Measurements from ENCODE around the gene DAGLA. TPM values are rescaled to one million over a fixed set of nuclear protein-coding genes. Genes with fewer than 3 reads are reported as not detected.

DAGLA gene
- total RNA-seq, 8 experiments from 2014 or later, result 2.0 to 5.0 (median 2.6) TPM

GRCh38 chr11:61709110-61709509 lies 28.9 kb downstream of the DAGLA start:
- H3K27ac ChIP-seq, result no peak overlapping the region
- WGBS, 10 experiments, result 80 to 95% (median 87%) methylated on average over 3 of the region's 7 CpGs; no CpG with 5 or more reads in 7 of the 10 experiments
- H3K4me1 ChIP-seq (replicated peaks in 1 of 2), result peaks cover 21 to 27% of the 10 kb centered on the region in 2 donors
- in situ Hi-C loops (cut with MboI; ENCODE audit: low pct_unique_long_range_greater_than_20kb in 2 of 9, low sequenced_read_pairs in 9 of 9, unreplicated experiment in 9 of 9), result no loop called here
- no peak for ATAC-seq (replicated peaks in 6 of 8)
- no peak overlapping the region for H3K4me3 ChIP-seq

- no peak overlapping the region for H3K27ac ChIP-seq
- ATAC-seq (replicated peaks in 6 of 8), result no peak
- peaks cover 21 to 27% of the 10 kb centered on the region in 2 donors for H3K4me1 ChIP-seq (replicated peaks in 1 of 2)
- H3K4me3 ChIP-seq, result no peak overlapping the region
- in situ Hi-C loops (cut with MboI; ENCODE audit: low pct_unique_long_range_greater_than_20kb in 2 of 9, low sequenced_read_pairs in 9 of 9, unreplicated experiment in 9 of 9), result no loop called here
- WGBS, 10 experiments, result 40 to 100% (median 90%) methylated on average over 1 to 3 of the region's 7 CpGs; no CpG with 5 or more reads in 7 of the 10 experiments
Observed at GRCh38 chr11:61709572-61709971, 29.4 kb downstream of the DAGLA start.

- ATAC-seq (replicated peaks in 6 of 8), result peak in 5 of 8 experiments; percentile 15 to 44 (median 23)
- WGBS, 10 experiments, result no CpG with 5 or more reads among the region's 7 CpGs
- in situ Hi-C loops (cut with MboI; ENCODE audit: low pct_unique_long_range_greater_than_20kb in 2 of 9, low sequenced_read_pairs in 9 of 9, unreplicated experiment in 9 of 9), result no loop called here
- Histone ChIP-seq H3K4me1 (replicated peaks in 1 of 2) (peaks cover 21 to 27% of the 10 kb centered on the region in 2 donors), H3K27ac (no peak overlapping the region), H3K4me3 (no peak overlapping the region)
Observed at GRCh38 chr11:61710019-61710418, 29.8 kb downstream of the DAGLA start.

- Histone ChIP-seq H3K4me1 (replicated peaks in 1 of 2) (peaks cover 21 to 27% of the 10 kb centered on the region in 2 donors), H3K27ac (peak overlapping the region; percentile 40 to 52), H3K4me3 (no peak overlapping the region)
- 15 to 100% methylated on average over 1 to 4 of the region's 14 CpGs; no CpG with 5 or more reads in 8 of the 10 experiments for WGBS, 10 experiments
- peak in 5 of 8 experiments; percentile 2 to 38 (median 32) for ATAC-seq (replicated peaks in 6 of 8)
- in situ Hi-C loops (cut with MboI; ENCODE audit: low pct_unique_long_range_greater_than_20kb in 2 of 9, low sequenced_read_pairs in 9 of 9, unreplicated experiment in 9 of 9), result no loop called here
Observed at GRCh38 chr11:61711037-61711436, 30.8 kb downstream of the DAGLA start.

GRCh38 chr11:61711498-61711897 lies 31.3 kb downstream of the DAGLA start:
- Histone ChIP-seq H3K4me1 (replicated peaks in 1 of 2) (peaks cover 21 to 24% of the 10 kb centered on the region in 2 donors), H3K27ac (peak overlapping the region; percentile 40 to 52), H3K4me3 (no peak overlapping the region)
- in situ Hi-C loops (cut with MboI; ENCODE audit: low pct_unique_long_range_greater_than_20kb in 2 of 9, low sequenced_read_pairs in 9 of 9, unreplicated experiment in 9 of 9), result no loop called here
- ATAC-seq (replicated peaks in 6 of 8), result peak in 5 of 8 experiments; percentile 30 to 66 (median 51)
- 20 to 42% (median 37%) methylated on average over 2 to 5 of the region's 6 CpGs; no CpG with 5 or more reads in 6 of the 10 experiments for WGBS, 10 experiments

GRCh38 chr11:61712314-61712713 lies 32.1 kb downstream of the DAGLA start:
- no peak overlapping the region for H3K4me3 ChIP-seq
- peak in 1 of 8 experiments; percentile 9 for ATAC-seq (replicated peaks in 6 of 8)
- peaks cover 19 to 21% of the 10 kb centered on the region in 2 donors for H3K4me1 ChIP-seq (replicated peaks in 1 of 2)
- WGBS, 10 experiments, result 80 to 100% (median 85%) methylated on average over 1 to 2 of the region's 12 CpGs; no CpG with 5 or more reads in 6 of the 10 experiments
- peak overlapping the region in 1 of 2 donors; percentile 52 for H3K27ac ChIP-seq
- in situ Hi-C loops (cut with MboI; ENCODE audit: low pct_unique_long_range_greater_than_20kb in 2 of 9, low sequenced_read_pairs in 9 of 9, unreplicated experiment in 9 of 9), result no loop called here

GRCh38 chr11:61712846-61713245 lies 32.7 kb downstream of the DAGLA start:
- in situ Hi-C loops (cut with MboI; ENCODE audit: low pct_unique_long_range_greater_than_20kb in 2 of 9, low sequenced_read_pairs in 9 of 9, unreplicated experiment in 9 of 9), result no loop called here
- peaks cover 22 to 25% of the 10 kb centered on the region in 2 donors for H3K4me1 ChIP-seq (replicated peaks in 1 of 2)
- H3K27ac ChIP-seq, result no peak overlapping the region
- WGBS, 10 experiments, result 80 to 100% (median 100%) methylated on average over 1 to 4 of the region's 6 CpGs; no CpG with 5 or more reads in 3 of the 10 experiments
- H3K4me3 ChIP-seq, result no peak overlapping the region
- ATAC-seq (replicated peaks in 6 of 8), result no peak

GRCh38 chr11:61713464-61713863 lies 33.3 kb downstream of the DAGLA start:
- no peak for ATAC-seq (replicated peaks in 6 of 8)
- WGBS, 10 experiments, result 50 to 100% (median 73%) methylated on average over 1 to 6 of the region's 9 CpGs; no CpG with 5 or more reads in 4 of the 10 experiments
- Histone ChIP-seq H3K27ac (no peak overlapping the region), H3K4me3 (no peak overlapping the region), H3K4me1 (replicated peaks in 1 of 2) (peaks cover 28 to 31% of the 10 kb centered on the region in 2 donors)
- in situ Hi-C loops (cut with MboI; ENCODE audit: low pct_unique_long_range_greater_than_20kb in 2 of 9, low sequenced_read_pairs in 9 of 9, unreplicated experiment in 9 of 9), result no loop called here

GRCh38 chr11:61713906-61714305 lies 33.7 kb downstream of the DAGLA start:
- Histone ChIP-seq H3K27ac (no peak overlapping the region), H3K4me1 (replicated peaks in 1 of 2) (peaks cover 32 to 35% of the 10 kb centered on the region in 2 donors), H3K4me3 (no peak overlapping the region)
- no peak for ATAC-seq (replicated peaks in 6 of 8)
- in situ Hi-C loops (cut with MboI; ENCODE audit: low pct_unique_long_range_greater_than_20kb in 2 of 9, low sequenced_read_pairs in 9 of 9, unreplicated experiment in 9 of 9), result no loop called here
- 20 to 100% (median 58%) methylated on average over 1 to 4 of the region's 5 CpGs; no CpG with 5 or more reads in 5 of the 10 experiments for WGBS, 10 experiments

- ATAC-seq (replicated peaks in 6 of 8), result no peak
- WGBS, 10 experiments, result 35 to 100% (median 86%) methylated on average over 1 to 4 of the region's 6 CpGs; no CpG with 5 or more reads in 1 of the 10 experiments
- Histone ChIP-seq H3K27ac (no peak overlapping the region), H3K4me1 (replicated peaks in 1 of 2) (peaks cover 37 to 39% of the 10 kb centered on the region in 2 donors), H3K4me3 (no peak overlapping the region)
- in situ Hi-C loops (cut with MboI; ENCODE audit: low pct_unique_long_range_greater_than_20kb in 2 of 9, low sequenced_read_pairs in 9 of 9, unreplicated experiment in 9 of 9), result no loop called here
Observed at GRCh38 chr11:61714316-61714715, 34.1 kb downstream of the DAGLA start.

- in situ Hi-C loops (cut with MboI; ENCODE audit: low pct_unique_long_range_greater_than_20kb in 2 of 9, low sequenced_read_pairs in 9 of 9, unreplicated experiment in 9 of 9), result no loop called here
- Histone ChIP-seq H3K4me3 (no peak overlapping the region), H3K4me1 (replicated peaks in 1 of 2) (peaks cover 38 to 40% of the 10 kb centered on the region in 2 donors), H3K27ac (no peak overlapping the region)
- 93 to 100% (median 94%) methylated on average over 1 to 3 of the region's 5 CpGs; no CpG with 5 or more reads in 6 of the 10 experiments for WGBS, 10 experiments
- ATAC-seq (replicated peaks in 6 of 8), result no peak
Observed at GRCh38 chr11:61714916-61715315, 34.7 kb downstream of the DAGLA start.

GRCh38 chr11:61715867-61716266 lies 35.7 kb downstream of the DAGLA start:
- peak in 2 of 8 experiments; percentile 73 to 77 for ATAC-seq (replicated peaks in 6 of 8)
- WGBS, 10 experiments, result 83 to 100% methylated on average over 1 to 2 of the region's 4 CpGs; no CpG with 5 or more reads in 8 of the 10 experiments
- H3K4me1 ChIP-seq (replicated peaks in 1 of 2), result peaks cover 36 to 40% of the 10 kb centered on the region in 2 donors

GRCh38 chr11:61716478-61717285 lies 36.5 kb downstream of the DAGLA start:
- peak in 1 of 8 experiments; percentile 10 for ATAC-seq (replicated peaks in 6 of 8)
- H3K4me3 ChIP-seq, result no peak overlapping the region
- H3K4me1 ChIP-seq (replicated peaks in 1 of 2), result peaks cover 29 to 33% of the 10 kb centered on the region in 2 donors
- WGBS, 10 experiments, result 25 to 88% (median 80%) methylated on average over 1 to 6 of the region's 13 CpGs; no CpG with 5 or more reads in 4 of the 10 experiments
- no peak overlapping the region for H3K27ac ChIP-seq
- in situ Hi-C loops (cut with MboI; ENCODE audit: low pct_unique_long_range_greater_than_20kb in 2 of 9, low sequenced_read_pairs in 9 of 9, unreplicated experiment in 9 of 9), result no loop called here

More at GRCh38 chr11:61715867-61716266, 35.7 kb downstream of the DAGLA start:
- no peak overlapping the region for H3K4me3 ChIP-seq
- in situ Hi-C loops (cut with MboI; ENCODE audit: low pct_unique_long_range_greater_than_20kb in 2 of 9, low sequenced_read_pairs in 9 of 9, unreplicated experiment in 9 of 9), result no loop called here
- H3K27ac ChIP-seq, result no peak overlapping the region
